MM.1S (cell line): ENCODE measurements around the gene TNIP1.

Source experiments
- DNase-seq: peaks from one replicate; pipeline ENCODE4 v3.0.0-alpha.2; 2015
- H2AFZ ChIP-seq: fragments of 300-600 bp; sonication (generic); 2 replicates; pipeline ENCODE4 v1.6.0; 2016; ENCODE audit warnings: antibody characterized with exemption, low read length
- H3F3A ChIP-seq: fragments of 300-600 bp; sonication (generic); 2 replicates; pipeline ENCODE4 v1.6.1; 2016; ENCODE audit warnings: mild to moderate bottlenecking, antibody characterized with exemption, low read length, moderate library complexity, mixed read lengths; ENCODE audit not compliant: insufficient read depth
- H3K27ac ChIP-seq: fragments of 300-600 bp; sonication (generic); 2 replicates; pipeline ENCODE4 v1.5.1; 2016; ENCODE audit warnings: mild to moderate bottlenecking, low read length
- H3K27me3 ChIP-seq: fragments of 300-600 bp; sonication (generic); replicated peaks from 2 replicates; pipeline ENCODE4 v1.6.0; 2016; ENCODE audit warnings: low read length; ENCODE audit not compliant: insufficient read depth
- H3K36me3 ChIP-seq: fragments of 300-600 bp; sonication (generic); replicated peaks from 2 replicates; pipeline ENCODE4 v1.6.1; 2016; ENCODE audit warnings: mild to moderate bottlenecking, low read length, mixed read lengths; ENCODE audit not compliant: insufficient read depth
- H3K4me1 ChIP-seq: fragments of 300-600 bp; sonication (generic); 2 replicates; pipeline ENCODE4 v1.6.1; 2016; ENCODE audit warnings: low read length, mixed read lengths
- H3K4me2 ChIP-seq: fragments of 300-600 bp; sonication (generic); 2 replicates; pipeline ENCODE4 v1.6.0; 2016; ENCODE audit warnings: low read depth, low read length
- H3K4me3 ChIP-seq: fragments of 300-600 bp; sonication (generic); 2 replicates; pipeline ENCODE4 v1.5.1; 2016; ENCODE audit warnings: low read length, mixed read lengths
- H3K79me2 ChIP-seq: fragments of 300-600 bp; sonication (generic); 2 replicates; pipeline ENCODE4 v1.6.1; 2016; ENCODE audit warnings: mixed run types, low read length, mixed read lengths
- H3K9ac ChIP-seq: fragments of 300-600 bp; sonication (generic); 2 replicates; pipeline ENCODE4 v1.6.1; 2016; ENCODE audit warnings: low read length, mixed read lengths
- H3K9me2 ChIP-seq: fragments of 300-600 bp; sonication (generic); replicated peaks from 2 replicates; pipeline ENCODE4 v1.6.1; 2016; ENCODE audit warnings: mild to moderate bottlenecking, low read length, mixed read lengths; ENCODE audit not compliant: insufficient read depth
- H3K9me3 ChIP-seq: fragments of 300-600 bp; sonication (generic); replicated peaks from 2 replicates; pipeline ENCODE4 v1.6.1; 2016; ENCODE audit warnings: mild to moderate bottlenecking, low read length, mixed read lengths; ENCODE audit not compliant: insufficient read depth
- H4K20me1 ChIP-seq: fragments of 300-600 bp; sonication (generic); 2 replicates; pipeline ENCODE4 v1.6.1; 2016; ENCODE audit warnings: mild to moderate bottlenecking, low read length, moderate library complexity, mixed read lengths; ENCODE audit not compliant: insufficient read depth
- EZH2 ChIP-seq: fragments of 300-600 bp; sonication (generic); optimal IDR thresholded peaks from 2 replicates; pipeline ENCODE3; 2017; ENCODE audit warnings: low read depth, mild to moderate bottlenecking, antibody characterized with exemption, low read length, mixed read lengths
- EZH2phosphoT487 ChIP-seq: fragments of 300-600 bp; sonication (generic); IDR thresholded peaks from 2 replicates; pipeline ENCODE4 v1.6.1; 2018; ENCODE audit warnings: antibody characterized with exemption, low read length
- TF ChIP-seq, protein P1 (sequence below): fragments of 300-600 bp; sonication (generic); IDR thresholded peaks from 2 replicates; pipeline ENCODE4 v1.5.1; 2016; ENCODE audit warnings: antibody characterized with exemption, low read length, mixed read lengths

Gene TNIP1

DNA sequence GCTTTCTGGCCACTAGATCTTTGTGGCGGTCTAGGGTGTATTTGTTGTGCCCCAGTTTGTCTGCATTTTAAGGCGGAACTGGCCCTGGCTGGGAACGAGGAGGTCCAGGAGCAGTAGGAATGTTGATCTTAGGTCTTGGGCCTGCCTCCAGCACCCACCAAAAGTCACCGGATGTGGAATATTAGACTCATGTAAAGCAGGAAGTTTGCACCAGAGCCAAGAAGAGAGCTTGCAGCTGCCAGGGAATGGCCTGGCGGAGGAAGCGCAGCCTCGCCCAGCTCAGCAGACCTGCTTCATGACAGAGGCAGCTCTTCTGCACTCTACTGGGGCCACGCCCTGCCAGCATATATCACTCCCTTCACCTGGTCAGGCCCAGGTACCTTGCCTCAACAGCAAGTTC is 57.2 kb downstream of the TNIP1 start:
- DNase-seq = no peak
- Histone ChIP-seq H3K36me3 (no peaks in the 10 kb centered on the region), H3K4me3 (no peak overlapping the region), H4K20me1 (no peaks in the 10 kb centered on the region), H3K9me2 (no peaks in the 10 kb centered on the region), H3K27me3 (no peaks in the 10 kb centered on the region), H3K27ac (no peak overlapping the region), H3K4me2 (no peak overlapping the region), H3K9ac (no peak overlapping the region), H3F3A (no peaks in the 10 kb centered on the region; the same call in 1 of the 2 replicates), H3K79me2 (no peaks in the 10 kb centered on the region), H3K4me1 (no peaks in the 10 kb centered on the region), H2AFZ (no peak overlapping the region), H3K9me3 (no peaks in the 10 kb centered on the region)
- TF ChIP-seq EZH2phosphoT487 = no peak
- TF ChIP-seq, protein P1, sequence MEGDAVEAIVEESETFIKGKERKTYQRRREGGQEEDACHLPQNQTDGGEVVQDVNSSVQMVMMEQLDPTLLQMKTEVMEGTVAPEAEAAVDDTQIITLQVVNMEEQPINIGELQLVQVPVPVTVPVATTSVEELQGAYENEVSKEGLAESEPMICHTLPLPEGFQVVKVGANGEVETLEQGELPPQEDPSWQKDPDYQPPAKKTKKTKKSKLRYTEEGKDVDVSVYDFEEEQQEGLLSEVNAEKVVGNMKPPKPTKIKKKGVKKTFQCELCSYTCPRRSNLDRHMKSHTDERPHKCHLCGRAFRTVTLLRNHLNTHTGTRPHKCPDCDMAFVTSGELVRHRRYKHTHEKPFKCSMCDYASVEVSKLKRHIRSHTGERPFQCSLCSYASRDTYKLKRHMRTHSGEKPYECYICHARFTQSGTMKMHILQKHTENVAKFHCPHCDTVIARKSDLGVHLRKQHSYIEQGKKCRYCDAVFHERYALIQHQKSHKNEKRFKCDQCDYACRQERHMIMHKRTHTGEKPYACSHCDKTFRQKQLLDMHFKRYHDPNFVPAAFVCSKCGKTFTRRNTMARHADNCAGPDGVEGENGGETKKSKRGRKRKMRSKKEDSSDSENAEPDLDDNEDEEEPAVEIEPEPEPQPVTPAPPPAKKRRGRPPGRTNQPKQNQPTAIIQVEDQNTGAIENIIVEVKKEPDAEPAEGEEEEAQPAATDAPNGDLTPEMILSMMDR = no peak
- TF ChIP-seq EZH2 = no peak

DNA sequence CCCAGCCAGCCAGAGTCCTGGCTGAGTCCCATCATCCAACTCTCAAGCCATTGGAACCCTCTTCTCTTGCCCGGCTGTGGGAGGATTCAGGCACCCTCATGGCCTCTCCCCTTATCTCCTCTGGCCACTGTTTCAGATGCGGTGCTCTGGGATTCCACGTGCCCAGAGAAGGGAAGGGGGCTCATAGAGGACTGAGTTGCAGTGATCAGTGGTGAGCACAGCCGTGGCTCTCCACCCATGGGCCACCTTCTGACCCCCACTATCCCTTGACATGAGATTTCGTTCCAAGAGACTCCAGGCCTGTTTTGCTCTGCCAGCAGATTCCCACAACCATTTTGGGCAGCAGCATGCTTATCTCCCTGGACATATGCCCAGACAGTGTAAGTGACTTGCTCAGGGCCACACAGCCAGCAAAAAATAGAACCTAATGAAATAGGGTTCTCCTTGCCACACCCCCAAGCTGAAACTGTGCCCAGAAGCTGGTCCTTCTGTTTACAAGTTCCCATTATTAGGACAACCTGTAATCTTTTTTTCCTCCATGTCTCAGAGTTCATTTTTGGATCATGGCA is 57.7 kb downstream of the TNIP1 start:
- no peak overlapping the region for H3K4me3 ChIP-seq
- no peaks in the 10 kb centered on the region; the same call in 1 of the 2 replicates for H3F3A ChIP-seq
- H4K20me1 ChIP-seq = no peaks in the 10 kb centered on the region
- no peaks in the 10 kb centered on the region for H3K27me3 ChIP-seq
- no peak for DNase-seq
- no peaks in the 10 kb centered on the region for H3K79me2 ChIP-seq
- no peaks in the 10 kb centered on the region for H3K9me2 ChIP-seq
- TF ChIP-seq, protein P1 = no peak
- no peak for TF ChIP-seq EZH2
- TF ChIP-seq EZH2phosphoT487 = no peak
- no peak overlapping the region for H2AFZ ChIP-seq
- no peak overlapping the region for H3K9ac ChIP-seq
- no peak overlapping the region for H3K27ac ChIP-seq
- no peaks in the 10 kb centered on the region for H3K9me3 ChIP-seq
- no peaks in the 10 kb centered on the region for H3K36me3 ChIP-seq
- no peaks in the 10 kb centered on the region for H3K4me1 ChIP-seq
- H3K4me2 ChIP-seq = no peak overlapping the region

DNA sequence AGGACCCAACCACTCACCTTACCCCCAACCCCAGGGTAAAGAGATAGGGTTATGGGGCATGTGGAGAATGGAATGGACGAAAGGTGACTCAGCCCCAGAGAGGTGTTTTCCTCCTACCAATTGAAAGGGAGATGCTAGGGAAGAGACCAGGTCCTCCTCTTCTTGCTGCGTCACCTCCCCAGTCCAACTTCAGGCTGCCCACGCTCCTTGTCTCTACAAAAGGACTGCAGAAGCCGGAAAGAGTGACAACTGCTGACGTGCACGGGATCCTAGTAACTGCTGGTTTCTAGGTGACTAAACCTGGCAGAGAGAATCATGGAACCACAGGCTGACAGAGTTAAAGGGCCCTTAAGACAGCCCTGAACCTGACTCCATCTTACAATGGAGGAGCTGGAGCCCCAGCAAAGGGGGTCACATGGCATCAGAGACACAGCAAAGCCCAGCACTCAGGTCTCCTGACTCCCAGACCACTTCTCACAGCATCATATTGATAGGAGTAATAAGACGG is 58.3 kb downstream of the TNIP1 start:
- Histone ChIP-seq H3K9ac (no peak overlapping the region), H4K20me1 (no peaks in the 10 kb centered on the region), H3K36me3 (no peaks in the 10 kb centered on the region), H3K27ac (no peak overlapping the region), H3F3A (no peaks in the 10 kb centered on the region; the same call in 1 of the 2 replicates), H3K9me3 (no peaks in the 10 kb centered on the region), H3K4me2 (no peak overlapping the region), H3K4me3 (no peak overlapping the region), H3K9me2 (no peaks in the 10 kb centered on the region), H3K27me3 (no peaks in the 10 kb centered on the region), H2AFZ (no peak overlapping the region), H3K79me2 (no peaks in the 10 kb centered on the region), H3K4me1 (no peaks in the 10 kb centered on the region)
- DNase-seq = no peak
- TF ChIP-seq, protein P1 = no peak
- TF ChIP-seq EZH2 = no peak
- no peak for TF ChIP-seq EZH2phosphoT487
